ENCODE measurements around the gene CASK.

Gene CASK

GRCh38 chrX:41705680-41706374, 217.5 kb downstream of the CASK start:
- Histone ChIP-seq H3K4me3 (ENCODE audit: low read depth, low read length) (no peak overlapping the region), H3K36me3 (no peaks in the 10 kb centered on the region), H3K27me3 (ENCODE audit: insufficient read depth, low read depth, severe bottlenecking) (no peaks in the 10 kb centered on the region), H3K9me3 (ENCODE audit: severe bottlenecking) (no peaks in the 10 kb centered on the region), H3K27ac (no peak overlapping the region)
- TF ChIP-seq, protein P1, sequence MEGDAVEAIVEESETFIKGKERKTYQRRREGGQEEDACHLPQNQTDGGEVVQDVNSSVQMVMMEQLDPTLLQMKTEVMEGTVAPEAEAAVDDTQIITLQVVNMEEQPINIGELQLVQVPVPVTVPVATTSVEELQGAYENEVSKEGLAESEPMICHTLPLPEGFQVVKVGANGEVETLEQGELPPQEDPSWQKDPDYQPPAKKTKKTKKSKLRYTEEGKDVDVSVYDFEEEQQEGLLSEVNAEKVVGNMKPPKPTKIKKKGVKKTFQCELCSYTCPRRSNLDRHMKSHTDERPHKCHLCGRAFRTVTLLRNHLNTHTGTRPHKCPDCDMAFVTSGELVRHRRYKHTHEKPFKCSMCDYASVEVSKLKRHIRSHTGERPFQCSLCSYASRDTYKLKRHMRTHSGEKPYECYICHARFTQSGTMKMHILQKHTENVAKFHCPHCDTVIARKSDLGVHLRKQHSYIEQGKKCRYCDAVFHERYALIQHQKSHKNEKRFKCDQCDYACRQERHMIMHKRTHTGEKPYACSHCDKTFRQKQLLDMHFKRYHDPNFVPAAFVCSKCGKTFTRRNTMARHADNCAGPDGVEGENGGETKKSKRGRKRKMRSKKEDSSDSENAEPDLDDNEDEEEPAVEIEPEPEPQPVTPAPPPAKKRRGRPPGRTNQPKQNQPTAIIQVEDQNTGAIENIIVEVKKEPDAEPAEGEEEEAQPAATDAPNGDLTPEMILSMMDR (IDR thresholded peaks at IDR 0.05; ENCODE audit: low read depth, low read length) = no peak
- no peak for DNase-seq

- H3K27ac ChIP-seq = no peak overlapping the region
- no peak overlapping the region for H3K4me3 ChIP-seq (ENCODE audit: low read depth, low read length)
- no peaks in the 10 kb centered on the region for H3K27me3 ChIP-seq (ENCODE audit: insufficient read depth, low read depth, severe bottlenecking)
- TF ChIP-seq, protein P1 (IDR thresholded peaks at IDR 0.05; ENCODE audit: low read depth, low read length) = no peak
- no peak for DNase-seq
- H3K36me3 ChIP-seq = no peaks in the 10 kb centered on the region
- H3K9me3 ChIP-seq (ENCODE audit: severe bottlenecking) = no peaks in the 10 kb centered on the region
These were observed 218.3 kb downstream of the CASK start for GRCh38 chrX:41705042-41705441.

- H3K9me3 ChIP-seq (ENCODE audit: severe bottlenecking) = no peaks in the 10 kb centered on the region
- no peaks in the 10 kb centered on the region for H3K27me3 ChIP-seq (ENCODE audit: insufficient read depth, low read depth, severe bottlenecking)
- no peaks in the 10 kb centered on the region for H3K36me3 ChIP-seq
- TF ChIP-seq, protein P1 (IDR thresholded peaks at IDR 0.05; ENCODE audit: low read depth, low read length) = no peak
- H3K4me3 ChIP-seq (ENCODE audit: low read depth, low read length) = no peak overlapping the region
- no peak overlapping the region for H3K27ac ChIP-seq
- DNase-seq = no peak
These were observed 219.8 kb downstream of the CASK start for GRCh38 chrX:41703574-41704029.

GRCh38 chrX:41695426-41695825, 227.9 kb downstream of the CASK start:
- no peak overlapping the region for H3K27ac ChIP-seq

DNA sequence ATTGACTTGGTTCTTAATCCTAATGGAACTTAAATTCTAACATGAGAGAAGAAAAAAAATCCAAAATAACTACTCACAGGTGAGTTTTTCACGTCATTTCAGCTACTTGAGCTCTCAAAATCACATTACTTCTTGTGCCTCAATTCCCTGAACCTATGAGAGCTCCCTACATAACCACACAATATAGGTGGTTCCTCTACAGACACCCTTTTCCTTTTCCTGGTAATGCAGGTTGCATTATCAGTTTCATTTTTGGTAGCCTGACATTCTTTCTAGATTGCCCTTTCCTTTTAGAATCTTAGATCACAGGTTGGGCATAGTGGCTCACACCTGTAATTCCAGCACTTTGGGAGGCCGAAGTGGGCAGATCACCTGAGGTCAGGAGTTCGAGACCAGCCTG, 230.3 kb downstream of the CASK start:
- TF ChIP-seq, protein P1 (IDR thresholded peaks at IDR 0.05; ENCODE audit: low read depth, low read length) = no peak
- no peaks in the 10 kb centered on the region for H3K9me3 ChIP-seq (ENCODE audit: severe bottlenecking)
- no peak for DNase-seq
- H3K4me3 ChIP-seq (ENCODE audit: low read depth, low read length) = no peak overlapping the region
- no peak overlapping the region for H3K27ac ChIP-seq
- H3K36me3 ChIP-seq = no peaks in the 10 kb centered on the region
- H3K27me3 ChIP-seq (ENCODE audit: insufficient read depth, low read depth, severe bottlenecking) = peaks cover 3% of the 10 kb centered on the region

More at GRCh38 chrX:41695426-41695825, 227.9 kb downstream of the CASK start:
- Histone ChIP-seq H3K4me3 (ENCODE audit: low read depth, low read length) (no peak overlapping the region), H3K9me3 (ENCODE audit: severe bottlenecking) (no peaks in the 10 kb centered on the region), H3K36me3 (no peaks in the 10 kb centered on the region), H3K27me3 (ENCODE audit: insufficient read depth, low read depth, severe bottlenecking) (no peaks in the 10 kb centered on the region)
- DNase-seq = no peak
- TF ChIP-seq, protein P1 (IDR thresholded peaks at IDR 0.05; ENCODE audit: low read depth, low read length) = no peak
